ENCODE results near the gene RNF38.
"Not testable (repeated sequence)": the region's sequence is repeated elsewhere in the genome, so short reads cannot be mapped to it uniquely, and the experiment has no call there.

Gene RNF38

GRCh38 chr9:36401164-36401740, 1.2 kb upstream of the RNF38 start:
- DNase-seq (ENCODE audit: insufficient read length) (peak; percentile 73), FAIRE-seq (no peak)
- TF ChIP-seq POLR2A (IDR thresholded peaks at IDR 0.05; ENCODE audit: low read depth, low read length) (no peak), POLR2AphosphoS5 (IDR thresholded peaks at IDR 0.05; ENCODE audit: low read depth, low read length) (no peak), TAF1 (IDR thresholded peaks at IDR 0.05; ENCODE audit: borderline replicate concordance, low read depth, low read length) (no peak)

GRCh38 chr9:36400332-36401163, 479 bp upstream of the RNF38 start:
- TF ChIP-seq TAF1 (IDR thresholded peaks at IDR 0.05; ENCODE audit: borderline replicate concordance, low read depth, low read length) (0 out of 2 replicates have a peak, but pooled peaks have one; percentile 30), POLR2AphosphoS5 (IDR thresholded peaks at IDR 0.05; ENCODE audit: low read depth, low read length) (peak; percentile 73), POLR2A (IDR thresholded peaks at IDR 0.05; ENCODE audit: low read depth, low read length) (peak; percentile 81)
- peak; percentile 83 for DNase-seq (ENCODE audit: insufficient read length)
- peak; percentile 100 for FAIRE-seq

- no peak for TF ChIP-seq POLR2AphosphoS5 (IDR thresholded peaks at IDR 0.05; ENCODE audit: low read depth, low read length)
- TF ChIP-seq POLR2A (IDR thresholded peaks at IDR 0.05; ENCODE audit: low read depth, low read length): no peak
- TF ChIP-seq TAF1 (IDR thresholded peaks at IDR 0.05; ENCODE audit: borderline replicate concordance, low read depth, low read length): no peak
- no peak for FAIRE-seq
- DNase-seq (ENCODE audit: insufficient read length): no peak
Measured at GRCh38 chr9:36398745-36399144, 1.3 kb downstream of the RNF38 start.

GRCh38 chr9:36396985-36397384, 3.1 kb downstream of the RNF38 start:
- FAIRE-seq (no peak), DNase-seq (ENCODE audit: insufficient read length) (no peak)
- TF ChIP-seq TAF1 (IDR thresholded peaks at IDR 0.05; ENCODE audit: borderline replicate concordance, low read depth, low read length) (no peak), POLR2AphosphoS5 (IDR thresholded peaks at IDR 0.05; ENCODE audit: low read depth, low read length) (no peak), POLR2A (IDR thresholded peaks at IDR 0.05; ENCODE audit: low read depth, low read length) (no peak)

GRCh38 chr9:36392489-36392888, 7.6 kb downstream of the RNF38 start:
- FAIRE-seq: no peak
- no peak for DNase-seq (ENCODE audit: insufficient read length)
- TF ChIP-seq POLR2A (IDR thresholded peaks at IDR 0.05; ENCODE audit: low read depth, low read length): no peak
- TF ChIP-seq POLR2AphosphoS5 (IDR thresholded peaks at IDR 0.05; ENCODE audit: low read depth, low read length): no peak
- TF ChIP-seq TAF1 (IDR thresholded peaks at IDR 0.05; ENCODE audit: borderline replicate concordance, low read depth, low read length): no peak

GRCh38 chr9:36389590-36389989, 10.5 kb downstream of the RNF38 start:
- peak; percentile 17 for FAIRE-seq

GRCh38 chr9:36386396-36386965, 13.6 kb downstream of the RNF38 start:
- FAIRE-seq: peak; percentile 5
- DNase-seq (ENCODE audit: insufficient read length): not testable (repeated sequence)

More at GRCh38 chr9:36389590-36389989, 10.5 kb downstream of the RNF38 start:
- TF ChIP-seq POLR2AphosphoS5 (IDR thresholded peaks at IDR 0.05; ENCODE audit: low read depth, low read length) (no peak), TAF1 (IDR thresholded peaks at IDR 0.05; ENCODE audit: borderline replicate concordance, low read depth, low read length) (no peak), POLR2A (IDR thresholded peaks at IDR 0.05; ENCODE audit: low read depth, low read length) (no peak)
- DNase-seq (ENCODE audit: insufficient read length): no peak

- DNase-seq (ENCODE audit: insufficient read length) (no peak), FAIRE-seq (no peak)
- TF ChIP-seq TAF1 (IDR thresholded peaks at IDR 0.05; ENCODE audit: borderline replicate concordance, low read depth, low read length) (no peak), POLR2AphosphoS5 (IDR thresholded peaks at IDR 0.05; ENCODE audit: low read depth, low read length) (no peak), POLR2A (IDR thresholded peaks at IDR 0.05; ENCODE audit: low read depth, low read length) (no peak)
Measured at GRCh38 chr9:36382484-36382883, 17.6 kb downstream of the RNF38 start.

GRCh38 chr9:36364577-36364976, 35.5 kb downstream of the RNF38 start:
- no peak for FAIRE-seq

GRCh38 chr9:36363448-36363847, 36.6 kb downstream of the RNF38 start:
- no peak for DNase-seq (ENCODE audit: insufficient read length)
- TF ChIP-seq POLR2A (IDR thresholded peaks at IDR 0.05; ENCODE audit: low read depth, low read length): no peak
- no peak for TF ChIP-seq POLR2AphosphoS5 (IDR thresholded peaks at IDR 0.05; ENCODE audit: low read depth, low read length)
- TF ChIP-seq TAF1 (IDR thresholded peaks at IDR 0.05; ENCODE audit: borderline replicate concordance, low read depth, low read length): no peak
- FAIRE-seq: no peak

More at GRCh38 chr9:36364577-36364976, 35.5 kb downstream of the RNF38 start:
- no peak for DNase-seq (ENCODE audit: insufficient read length)
- no peak for TF ChIP-seq POLR2A (IDR thresholded peaks at IDR 0.05; ENCODE audit: low read depth, low read length)

- TF ChIP-seq POLR2A (IDR thresholded peaks at IDR 0.05; ENCODE audit: low read depth, low read length) (no peak), POLR2AphosphoS5 (IDR thresholded peaks at IDR 0.05; ENCODE audit: low read depth, low read length) (no peak), TAF1 (IDR thresholded peaks at IDR 0.05; ENCODE audit: borderline replicate concordance, low read depth, low read length) (no peak)
- no peak for FAIRE-seq
- DNase-seq (ENCODE audit: insufficient read length): no peak
Measured at GRCh38 chr9:36358486-36358885, 41.6 kb downstream of the RNF38 start.

- peak; percentile 5 for FAIRE-seq
- TF ChIP-seq TAF1 (IDR thresholded peaks at IDR 0.05; ENCODE audit: borderline replicate concordance, low read depth, low read length) (no peak), POLR2A (IDR thresholded peaks at IDR 0.05; ENCODE audit: low read depth, low read length) (no peak), POLR2AphosphoS5 (IDR thresholded peaks at IDR 0.05; ENCODE audit: low read depth, low read length) (no peak)
- no peak for DNase-seq (ENCODE audit: insufficient read length)
Measured at GRCh38 chr9:36357639-36358038, 42.4 kb downstream of the RNF38 start.

Data from GM12892 (cell line).